Liver (tissue), 9 donors: Measurements from ENCODE around the gene ITIH4. TPM values are rescaled to one million over a fixed set of nuclear protein-coding genes. Genes with fewer than 3 reads are reported as not detected.

ENCODE experiments used
- DNase-seq: peaks from one replicate; pipeline ENCODE4 v3.0.0-alpha.2; 2017; ENCODE audit warnings: low spot score
- H3K27ac ChIP-seq, 2 donors: one replicate each; pipeline ENCODE4 v1.7.0; 2013; ENCODE audit warnings: inconsistent platforms in 2 of 2, low read length in 2 of 2, control low read depth in 1 of 2, low read depth in 1 of 2, mild to moderate bottlenecking in 1 of 2
- H3K27me3 ChIP-seq, 4 donors: one replicate each; pipeline versions ENCODE4 v1.6.1 to v1.7.0; 2013; ENCODE audit warnings: low read length in 3 of 4, inconsistent platforms in 1 of 4, mild to moderate bottlenecking in 1 of 4, moderate library complexity in 1 of 4; ENCODE audit not compliant: control insufficient read depth in 4 of 4, insufficient read depth in 4 of 4
- H3K36me3 ChIP-seq, 4 donors: one replicate each; pipeline versions ENCODE4 v1.6.1 to v1.7.0; 2013; ENCODE audit warnings: low read length in 3 of 4, mild to moderate bottlenecking in 3 of 4, low read depth in 1 of 4, moderate library complexity in 1 of 4; ENCODE audit not compliant: control insufficient read depth in 4 of 4, insufficient read depth in 3 of 4
- H3K4me1 ChIP-seq, 4 donors: one replicate each; pipeline versions ENCODE4 v1.6.1 to v1.7.0; 2013; ENCODE audit warnings: low read length in 3 of 4, mild to moderate bottlenecking in 3 of 4, moderate library complexity in 1 of 4; ENCODE audit not compliant: control insufficient read depth in 4 of 4, insufficient read depth in 4 of 4
- H3K4me3 ChIP-seq, 3 donors: one replicate each; pipeline versions ENCODE4 v1.6.1 to v1.7.0; 2013; ENCODE audit warnings: low read length in 3 of 3, control low read depth in 1 of 3, low read depth in 1 of 3, mild to moderate bottlenecking in 1 of 3
- H3K9ac ChIP-seq, 2 donors: one replicate each; pipeline ENCODE4 v1.7.0; 2013; ENCODE audit warnings: low read length in 2 of 2, mild to moderate bottlenecking in 2 of 2, moderate library complexity in 2 of 2, control low read depth in 1 of 2, low read depth in 1 of 2
- H3K9me3 ChIP-seq, 4 donors: one replicate each; pipeline versions ENCODE4 v1.6.1 to v1.7.0; 2013; ENCODE audit warnings: low read length in 3 of 4; ENCODE audit not compliant: control insufficient read depth in 4 of 4
- ATF3 ChIP-seq: IDR thresholded peaks from 2 replicates; pipeline ENCODE4 v1.6.1; 2016; ENCODE audit warnings: antibody characterized with exemption
- CTCF ChIP-seq: fragments of 150-350 bp; IDR thresholded peaks from 2 replicates; pipeline ENCODE4 v1.5.1; 2017; ENCODE audit warnings: improper control_type of control experiment, low read depth, low read length; ENCODE audit not compliant: missing input control
- EGR1 ChIP-seq, 2 donors: IDR thresholded peaks; 2 replicates each; pipeline ENCODE4 v1.6.1; 2016 to 2018; ENCODE audit warnings: antibody characterized with exemption in 2 of 2, low read depth in 2 of 2
- FOXA1 ChIP-seq: IDR thresholded peaks from 2 replicates; pipeline ENCODE4 v1.6.1; 2016; ENCODE audit warnings: antibody characterized with exemption
- FOXA2 ChIP-seq: IDR thresholded peaks from 2 replicates; pipeline ENCODE4 v1.6.1; 2016; ENCODE audit warnings: antibody characterized with exemption
- GABPA ChIP-seq, 2 donors: IDR thresholded peaks in 1 of 2; conservative IDR thresholded peaks in 1 of 2; 2 replicates each; pipeline ENCODE4 v1.6.1; 2016; ENCODE audit warnings: antibody characterized with exemption in 2 of 2, mild to moderate bottlenecking in 1 of 2, moderate library complexity in 1 of 2
- HNF4A ChIP-seq, 2 donors: conservative IDR thresholded peaks; 2 replicates each; pipeline ENCODE4 v1.6.1; 2016; ENCODE audit warnings: antibody characterized with exemption in 2 of 2, mild to moderate bottlenecking in 2 of 2
- MAX ChIP-seq: IDR thresholded peaks from 2 replicates; pipeline ENCODE4 v1.6.1; 2016; ENCODE audit warnings: antibody characterized with exemption
- RAD21 ChIP-seq, 2 donors: IDR thresholded peaks; 2 replicates each; pipeline ENCODE4 v1.6.1; 2016; ENCODE audit warnings: antibody characterized with exemption in 2 of 2, mild to moderate bottlenecking in 2 of 2
- REST ChIP-seq: IDR thresholded peaks from 2 replicates; pipeline ENCODE4 v1.6.1; 2016; ENCODE audit warnings: antibody characterized with exemption, mild to moderate bottlenecking
- RXRA ChIP-seq, 2 donors: IDR thresholded peaks; 2 replicates each; pipeline ENCODE4 v1.6.1; 2017 to 2018; ENCODE audit warnings: antibody characterized with exemption in 2 of 2, mild to moderate bottlenecking in 1 of 2
- SP1 ChIP-seq: IDR thresholded peaks from 2 replicates; pipeline ENCODE4 v1.6.1; 2018; ENCODE audit warnings: antibody characterized with exemption, mild to moderate bottlenecking
- TAF1 ChIP-seq: conservative IDR thresholded peaks from 2 replicates; pipeline ENCODE4 v1.6.1; 2016; ENCODE audit warnings: antibody characterized with exemption, mild to moderate bottlenecking
- YY1 ChIP-seq: IDR thresholded peaks from 2 replicates; pipeline ENCODE4 v1.6.1; 2016; ENCODE audit warnings: antibody characterized with exemption, mild to moderate bottlenecking
- ZBTB33 ChIP-seq: IDR thresholded peaks from 2 replicates; pipeline ENCODE4 v1.6.1; 2016; ENCODE audit warnings: antibody characterized with exemption
- WGBS: extraction: QIAGEN DNeasy Blood & Tissue Kit; methylation state at CpG from one replicate; pipeline ENCODE4 v1.1.7; 2013; 5-methylcytosine and 5-hydroxymethylcytosine counted together
- polyA plus RNA-seq, 2 donors: library from polyadenylated mRNA; stranded (reverse) in 1 of 2; unstranded in 1 of 2; fragments of 200-250 nt in 1 of 2; fragments of >200 nt in 1 of 2; fragmentation: Nextera tagmentation in 1 of 2; extraction: Ambion mirVana in 1 of 2; gene quantifications; one replicate each; pipeline versions ENCODE4 v1.2.1 to v1.2.3, GENCODE V29; 2013 to 2015
- total RNA-seq, 2 donors: library from RNA; depleted of rRNA; stranded (reverse); fragments of >200 nt; gene quantifications; one replicate each; pipeline ENCODE4 v1.2.3, GENCODE V29; 2014
- donor health status: healthy.
- donor health status: healthy.
- donor health status: healthy.
- donor health status: healthy.
- donor health status: healthy.

ITIH4 gene
- total and polyA plus RNA-seq, 4 donors: 447 to 3,354 (median 2,410) TPM

GRCh38 chr3:52854013-52854412 is 23.5 kb upstream of the ITIH4 start:
- peaks cover 0 to 4% (median 1%) of the 10 kb centered on the region in 4 donors for H3K4me1 ChIP-seq
- no peaks in the 10 kb centered on the region for H3K9me3 ChIP-seq
- H3K9ac ChIP-seq: no peak overlapping the region
- no peak for DNase-seq
- no peak overlapping the region for H3K27ac ChIP-seq
- TF ChIP-seq REST (peak; percentile 66), MAX (no peak)
- H3K36me3 ChIP-seq: peaks cover 0 to 25% (median 6%) of the 10 kb centered on the region in 4 donors
- 96% methylated on average over 2 of the region's 2 CpGs for WGBS
- no peak overlapping the region for H3K4me3 ChIP-seq
- H3K27me3 ChIP-seq: no peaks in the 10 kb centered on the region

- no peak overlapping the region for H3K27ac ChIP-seq
Measured at GRCh38 chr3:52852419-52852818, 21.9 kb upstream of the ITIH4 start.

More at GRCh38 chr3:52852419-52852818, 21.9 kb upstream of the ITIH4 start:
- WGBS: 87% methylated on average over 2 of the region's 2 CpGs
- peaks cover 0 to 4% (median 1%) of the 10 kb centered on the region in 4 donors for H3K4me1 ChIP-seq
- no peak for TF ChIP-seq FOXA2
- TF ChIP-seq RAD21 (IDR thresholded peaks at IDR 0.05): no peak
- TF ChIP-seq EGR1 (IDR thresholded peaks at IDR 0.05; ENCODE audit: low read depth in 2 of 2): no peak
- TF ChIP-seq RXRA (IDR thresholded peaks at IDR 0.05): no peak
- TF ChIP-seq HNF4A (conservative IDR thresholded peaks at IDR 0.05): no peak
- TF ChIP-seq FOXA1: no peak
- TF ChIP-seq YY1: no peak
- no peak for TF ChIP-seq SP1
- no peak for TF ChIP-seq ATF3
- TF ChIP-seq GABPA (IDR thresholded peaks at IDR 0.05 in 1 of 2, conservative IDR thresholded peaks at IDR 0.05 in 1 of 2): no peak
- TF ChIP-seq CTCF: no peak
- no peak for TF ChIP-seq REST
- no peak for TF ChIP-seq MAX
- TF ChIP-seq ZBTB33: no peak
- TF ChIP-seq TAF1: no peak
- no peak for DNase-seq
- no peaks in the 10 kb centered on the region for H3K27me3 ChIP-seq
- H3K36me3 ChIP-seq: peaks cover 0 to 38% (median 19%) of the 10 kb centered on the region in 4 donors
- no peak overlapping the region for H3K9ac ChIP-seq
- no peaks in the 10 kb centered on the region for H3K9me3 ChIP-seq
- H3K4me3 ChIP-seq: no peak overlapping the region
